Memory B cell (primary cell): ENCODE data around the gene FAM181A.
A peak's percentile ranks its signal among the peaks of the same experiment; 100 is the strongest.

Experiments used
- ATAC-seq: fragments of 150-1000 bp; cut with Tn5 transposase; 2 replicates; pipeline ENCODE4 v1.10.0; 2021; ENCODE audit warnings: low read depth, mild to moderate bottlenecking, moderate library complexity
- DNase-seq, 2 donors: peaks; one replicate each; pipeline ENCODE4 v3.0.0; 2022; ENCODE audit warnings: low spot score in 2 of 2
- H3K27ac Mint-ChIP-seq: one replicate; pipeline ENCODE4 v1.8.0; 2022; ENCODE audit warnings: mild to moderate bottlenecking, moderate library complexity, mixed read lengths
- H3K27me3 Mint-ChIP-seq: one replicate; pipeline ENCODE4 v1.8.0; 2022; ENCODE audit warnings: mixed read lengths
- H3K36me3 Mint-ChIP-seq: one replicate; pipeline ENCODE4 v1.8.0; 2022; ENCODE audit warnings: mild to moderate bottlenecking, mixed read lengths
- H3K4me1 Mint-ChIP-seq: one replicate; pipeline ENCODE4 v1.8.0; 2022; ENCODE audit warnings: mixed read lengths
- H3K4me3 Mint-ChIP-seq: one replicate; pipeline ENCODE4 v1.8.0; 2022; ENCODE audit warnings: mild to moderate bottlenecking, moderate library complexity, mixed read lengths
- H3K9me3 Mint-ChIP-seq: one replicate; pipeline ENCODE4 v1.8.0; 2022; ENCODE audit warnings: mixed read lengths

Gene FAM181A

DNA sequence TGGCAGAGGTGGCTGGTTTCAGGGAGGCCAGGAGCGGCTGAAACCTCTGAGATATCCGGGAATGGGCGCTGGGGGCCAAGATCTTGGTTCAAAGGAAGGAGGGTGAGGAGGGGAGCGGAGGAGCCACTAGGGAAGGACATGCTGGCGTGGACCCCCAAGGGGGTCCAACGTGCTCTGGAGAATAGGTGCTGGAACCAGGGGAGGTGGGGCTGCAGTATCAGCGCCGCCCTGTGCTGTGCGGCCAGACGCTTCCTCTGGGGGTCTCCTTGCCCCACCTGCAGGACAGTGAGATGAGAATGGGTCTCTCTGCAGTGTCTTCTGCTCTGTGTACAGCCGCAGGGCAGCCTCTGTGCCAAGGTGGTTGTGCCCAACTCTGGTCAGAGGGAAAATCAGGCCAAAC lies 2.5 kb downstream of the FAM181A start:
- ATAC-seq: no peak
- no peak overlapping the region for H3K27ac Mint-ChIP-seq
- H3K27me3 Mint-ChIP-seq: peaks cover 4% of the 10 kb centered on the region

DNA sequence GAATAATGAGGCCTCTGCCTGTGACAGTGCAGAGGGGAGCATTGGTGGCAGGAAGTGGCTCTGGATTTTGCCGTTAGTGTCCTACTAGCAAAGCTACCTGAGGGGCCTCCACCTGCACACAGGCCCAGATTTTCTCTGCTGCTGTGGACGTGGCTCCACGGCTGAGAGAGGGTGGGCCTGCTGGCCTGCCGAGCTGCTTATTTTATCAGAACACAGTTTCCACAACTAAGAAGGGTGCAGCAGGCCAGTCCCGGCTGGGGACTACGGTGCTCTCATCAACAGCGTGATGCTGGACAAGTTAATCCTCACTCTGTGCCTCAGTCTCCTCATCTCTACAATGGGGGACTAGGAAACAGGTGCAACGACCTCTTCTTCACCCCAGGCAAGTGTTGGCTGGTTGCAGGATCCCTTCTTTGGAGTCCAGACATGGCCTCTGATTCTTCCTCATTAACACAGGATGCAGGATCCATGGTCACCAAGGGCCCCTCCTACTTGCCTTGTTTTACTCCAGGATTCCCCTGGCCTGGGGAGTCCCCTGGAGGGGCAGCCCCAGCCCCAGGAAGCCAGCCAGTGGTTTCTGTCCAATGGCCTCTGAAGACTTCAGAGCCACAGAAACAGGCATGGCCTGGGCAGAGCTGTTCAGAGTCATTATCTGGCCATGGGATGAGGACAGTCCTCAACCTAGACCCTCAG lies 3.3 kb downstream of the FAM181A start:
- no peaks in the 10 kb centered on the region for H3K9me3 Mint-ChIP-seq
- H3K36me3 Mint-ChIP-seq: peaks cover 2% of the 10 kb centered on the region
- no peak for ATAC-seq
- H3K4me1 Mint-ChIP-seq: no peaks in the 10 kb centered on the region
- peaks cover 4% of the 10 kb centered on the region for H3K27me3 Mint-ChIP-seq
- no peak for DNase-seq
- H3K27ac Mint-ChIP-seq: no peak overlapping the region
- no peak overlapping the region for H3K4me3 Mint-ChIP-seq

More for the DNA sequence above, 2.5 kb downstream of the FAM181A start:
- Mint-ChIP-seq H3K4me3 (no peak overlapping the region), H3K9me3 (no peaks in the 10 kb centered on the region), H3K4me1 (no peaks in the 10 kb centered on the region), H3K36me3 (peaks cover 2% of the 10 kb centered on the region)
- DNase-seq: no peak

DNA sequence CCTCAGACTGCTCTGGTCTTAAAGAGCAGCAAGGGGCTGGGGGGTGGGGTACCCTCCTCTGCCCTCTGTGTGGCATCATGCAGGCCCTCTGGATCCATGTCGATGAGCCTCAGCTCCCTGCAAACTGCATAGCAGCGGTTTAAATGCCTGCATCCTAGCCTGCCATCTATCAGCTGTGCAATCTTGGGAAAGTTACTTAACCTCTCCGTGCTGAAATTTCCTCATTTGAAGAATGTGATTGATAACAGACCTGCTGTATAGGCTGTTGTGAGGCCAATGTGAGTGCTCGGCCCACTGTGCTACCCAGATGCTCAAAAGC lies 3.8 kb downstream of the FAM181A start:
- Mint-ChIP-seq H3K4me1 (no peaks in the 10 kb centered on the region), H3K4me3 (no peak overlapping the region), H3K36me3 (peaks cover 2% of the 10 kb centered on the region), H3K9me3 (no peaks in the 10 kb centered on the region), H3K27ac (no peak overlapping the region), H3K27me3 (peaks cover 3% of the 10 kb centered on the region)
- ATAC-seq: no peak
- no peak for DNase-seq

DNA sequence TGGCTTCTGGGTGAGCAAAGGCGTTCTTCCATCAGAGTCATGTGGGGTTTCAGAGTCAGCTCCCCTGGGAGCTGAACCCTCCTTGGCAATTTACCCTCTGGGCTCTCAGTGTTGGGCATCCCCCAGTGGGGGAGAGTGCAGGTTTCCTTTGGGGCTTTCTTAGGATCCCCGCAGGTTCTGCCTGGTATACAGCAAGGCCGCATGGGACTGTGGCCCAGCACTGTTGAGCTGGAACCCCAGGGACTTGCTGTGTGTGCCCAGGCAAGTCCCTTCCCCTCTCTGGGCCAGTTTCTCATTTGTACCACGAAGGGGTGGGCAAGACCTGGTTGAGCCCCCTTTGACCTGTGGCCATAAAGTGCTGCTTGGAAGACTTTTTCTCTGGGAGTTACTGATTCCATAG lies 5.5 kb downstream of the FAM181A start:
- ATAC-seq: no peak
- DNase-seq: no peak
- H3K27me3 Mint-ChIP-seq: peaks cover 3% of the 10 kb centered on the region
- H3K4me3 Mint-ChIP-seq: no peak overlapping the region
- H3K36me3 Mint-ChIP-seq: peaks cover 2% of the 10 kb centered on the region
- no peaks in the 10 kb centered on the region for H3K9me3 Mint-ChIP-seq
- no peak overlapping the region for H3K27ac Mint-ChIP-seq
- H3K4me1 Mint-ChIP-seq: peaks cover 2% of the 10 kb centered on the region

DNA sequence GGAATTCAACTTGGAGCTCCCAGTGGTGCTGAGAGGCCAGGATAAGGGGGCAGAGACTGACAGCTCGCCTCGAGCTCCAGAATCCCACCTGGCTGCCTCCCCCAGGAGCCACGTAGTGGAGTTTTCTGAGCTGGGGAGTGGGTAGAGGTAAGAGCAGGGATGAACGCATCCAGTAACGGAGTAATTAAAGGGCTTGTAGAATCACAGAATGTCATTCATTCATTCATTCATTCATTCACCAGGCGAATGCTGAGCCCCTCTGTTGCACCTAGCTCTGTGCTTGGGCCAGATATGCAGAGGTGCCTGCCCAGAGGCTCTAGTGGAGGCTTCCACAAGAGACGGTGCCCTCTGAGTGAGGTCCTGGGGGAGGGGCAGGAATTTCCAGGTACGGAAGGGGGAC lies 8.1 kb downstream of the FAM181A start:
- H3K9me3 Mint-ChIP-seq: no peaks in the 10 kb centered on the region
- H3K36me3 Mint-ChIP-seq: peaks cover 2% of the 10 kb centered on the region
- DNase-seq (no peak), ATAC-seq (no peak)
- H3K27me3 Mint-ChIP-seq: no peaks in the 10 kb centered on the region
- H3K4me1 Mint-ChIP-seq: peaks cover 2% of the 10 kb centered on the region
- H3K27ac Mint-ChIP-seq: no peak overlapping the region
- H3K4me3 Mint-ChIP-seq: no peak overlapping the region

DNA sequence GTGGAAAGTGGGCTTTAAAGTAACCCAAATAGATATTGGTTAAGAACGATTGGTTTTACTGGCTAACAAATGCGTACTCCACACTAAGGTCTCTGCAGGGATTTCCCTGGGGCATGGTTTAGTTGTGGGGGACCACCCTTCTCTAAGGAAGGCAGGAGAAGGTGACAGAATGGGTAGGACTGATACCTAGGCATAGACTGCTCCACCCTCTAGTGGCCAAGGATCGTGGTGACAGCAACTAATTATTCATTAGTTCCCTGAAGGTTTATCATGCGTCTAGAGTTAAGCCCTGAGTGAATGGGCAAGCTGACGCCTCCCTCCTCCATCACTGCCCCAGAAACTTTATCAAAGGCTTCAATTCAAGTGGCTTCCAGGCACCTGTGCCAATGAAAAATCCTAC lies 9.1 kb downstream of the FAM181A start:
- H3K27me3 Mint-ChIP-seq: no peaks in the 10 kb centered on the region

DNA sequence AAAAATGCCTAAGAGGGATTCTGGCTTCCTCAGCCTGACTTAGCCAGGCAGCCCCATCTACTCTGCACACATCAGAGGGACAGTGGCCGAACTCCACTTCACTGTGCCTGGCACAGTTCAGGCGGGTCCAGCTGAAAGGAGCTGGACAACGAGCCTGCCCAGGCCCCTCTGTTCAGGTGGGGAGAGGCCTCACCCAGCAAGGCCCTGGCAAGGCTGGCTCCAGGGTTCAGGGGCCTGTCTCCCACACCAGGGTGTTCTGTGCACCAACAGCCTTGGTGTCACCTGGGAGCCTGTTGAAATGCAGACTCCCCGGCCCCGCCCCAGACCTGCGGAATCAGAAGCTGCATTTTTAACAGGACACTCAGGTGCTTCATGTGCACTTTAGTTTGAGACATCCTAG lies 9.8 kb downstream of the FAM181A start:
- ATAC-seq (no peak), DNase-seq (no peak)
- Mint-ChIP-seq H3K27me3 (no peaks in the 10 kb centered on the region), H3K27ac (no peak overlapping the region), H3K4me3 (no peak overlapping the region), H3K4me1 (peaks cover 2% of the 10 kb centered on the region), H3K9me3 (no peaks in the 10 kb centered on the region), H3K36me3 (peaks cover 2% of the 10 kb centered on the region)

More for the DNA sequence above, 9.1 kb downstream of the FAM181A start:
- Mint-ChIP-seq H3K4me3 (no peak overlapping the region), H3K36me3 (peaks cover 2% of the 10 kb centered on the region), H3K9me3 (no peaks in the 10 kb centered on the region), H3K4me1 (peaks cover 2% of the 10 kb centered on the region), H3K27ac (no peak overlapping the region)
- DNase-seq (no peak), ATAC-seq (peak; percentile 20)

DNA sequence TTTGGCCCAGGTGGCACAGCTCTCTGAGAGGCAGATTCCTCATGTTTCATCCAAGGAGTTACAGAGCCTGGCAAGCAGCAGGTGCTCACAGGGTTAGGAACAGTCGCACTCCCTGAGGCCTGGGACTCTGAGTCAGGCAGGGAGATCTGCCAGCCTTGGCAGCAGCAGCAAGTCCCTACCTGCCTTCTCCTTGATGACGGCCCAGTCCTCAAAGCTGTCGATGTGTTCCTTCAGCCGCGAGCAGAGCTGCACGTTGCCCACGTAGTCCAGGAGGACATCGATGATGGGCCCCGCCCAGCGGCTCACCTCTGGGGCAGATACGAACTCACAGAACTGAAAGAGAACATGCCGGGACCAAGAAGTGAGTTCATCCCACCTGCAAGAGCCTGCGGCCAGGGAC lies 10.4 kb downstream of the FAM181A start:
- peaks cover 2% of the 10 kb centered on the region for H3K36me3 Mint-ChIP-seq
- no peak overlapping the region for H3K27ac Mint-ChIP-seq
- H3K9me3 Mint-ChIP-seq: no peaks in the 10 kb centered on the region
- H3K4me3 Mint-ChIP-seq: no peak overlapping the region
- DNase-seq: no peak
- H3K4me1 Mint-ChIP-seq: peaks cover 2% of the 10 kb centered on the region
- no peak for ATAC-seq
- no peaks in the 10 kb centered on the region for H3K27me3 Mint-ChIP-seq

DNA sequence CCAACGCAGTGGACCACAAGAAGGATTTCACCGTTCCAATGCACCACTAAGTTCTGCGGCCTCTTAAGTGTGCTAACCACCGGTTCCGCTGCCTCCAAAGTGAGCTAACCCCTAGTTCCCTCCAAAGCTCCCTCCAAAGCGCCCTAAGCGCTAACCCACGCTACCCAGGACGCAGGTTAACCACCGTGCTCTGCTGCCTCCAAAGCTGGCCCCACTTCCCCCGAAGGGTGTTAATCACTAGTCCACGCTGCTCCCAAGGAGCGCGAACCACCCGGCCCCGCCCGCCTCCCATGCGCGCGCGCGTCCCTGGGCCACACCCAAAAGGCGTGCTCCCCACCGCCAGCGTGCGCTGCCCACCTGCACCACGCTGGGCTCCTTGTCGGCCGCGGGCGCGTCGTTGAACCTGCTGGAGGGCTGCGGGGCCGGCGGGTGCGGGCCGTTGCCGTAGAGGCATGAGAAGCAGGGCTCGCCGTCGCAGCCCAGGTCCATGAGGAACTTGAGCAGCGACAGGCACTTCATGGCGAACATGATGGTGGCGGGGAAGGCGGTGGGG lies 11.7 kb downstream of the FAM181A start:
- no peaks in the 10 kb centered on the region for H3K27me3 Mint-ChIP-seq
- ATAC-seq (no peak), DNase-seq (no peak)
- H3K36me3 Mint-ChIP-seq: peaks cover 2% of the 10 kb centered on the region
- no peaks in the 10 kb centered on the region for H3K9me3 Mint-ChIP-seq
- no peak overlapping the region for H3K27ac Mint-ChIP-seq
- H3K4me1 Mint-ChIP-seq: peaks cover 2% of the 10 kb centered on the region
- peak overlapping the region; percentile 68 for H3K4me3 Mint-ChIP-seq

DNA sequence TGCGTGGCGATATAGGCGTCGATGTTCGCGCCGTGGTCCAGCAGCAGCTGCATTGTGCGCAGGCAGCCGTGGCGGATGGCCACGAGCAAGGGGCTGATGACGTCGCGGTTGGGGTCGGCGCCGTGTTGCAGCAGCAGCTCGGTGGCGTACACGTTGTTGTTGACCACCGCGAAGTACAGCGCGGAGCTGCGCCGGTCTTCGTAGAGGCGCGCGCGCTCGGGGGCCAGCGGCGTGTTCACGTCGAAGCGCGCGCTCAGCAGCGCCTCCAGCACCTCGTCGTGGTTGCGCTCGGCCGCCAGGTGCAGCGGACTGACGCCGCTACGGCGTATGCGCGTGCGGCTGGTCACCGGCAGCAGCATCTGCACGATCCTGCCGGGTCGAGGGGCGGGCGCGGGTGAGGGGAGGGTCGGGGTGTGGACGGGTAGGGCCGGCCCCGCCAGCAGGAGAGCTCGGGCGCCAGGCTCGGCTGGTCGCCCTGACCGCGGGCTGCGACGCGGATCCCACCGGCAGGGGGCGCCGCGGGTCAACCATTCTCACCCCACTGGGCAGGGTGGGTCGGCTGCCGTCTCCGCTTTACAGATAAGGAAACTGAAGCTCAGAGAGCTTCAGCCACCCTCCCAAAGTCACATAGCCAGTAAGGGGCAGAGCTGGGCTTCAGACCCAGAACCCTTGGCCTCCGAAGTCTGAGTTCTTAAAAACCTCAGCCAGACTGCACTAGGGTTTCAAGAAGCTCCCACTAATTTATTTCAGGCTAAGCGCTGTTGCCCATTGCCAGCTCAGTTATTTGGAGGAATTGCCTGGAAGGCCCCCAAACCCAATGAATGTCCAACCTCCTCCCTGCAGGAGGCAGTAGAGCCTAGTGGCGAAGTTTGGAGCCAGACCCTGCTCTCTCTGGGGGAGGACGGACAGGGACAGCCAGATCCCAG lies 12.4 kb downstream of the FAM181A start:
- DNase-seq (peak; percentile 97 to 99), ATAC-seq (peak; percentile 94)

DNA sequence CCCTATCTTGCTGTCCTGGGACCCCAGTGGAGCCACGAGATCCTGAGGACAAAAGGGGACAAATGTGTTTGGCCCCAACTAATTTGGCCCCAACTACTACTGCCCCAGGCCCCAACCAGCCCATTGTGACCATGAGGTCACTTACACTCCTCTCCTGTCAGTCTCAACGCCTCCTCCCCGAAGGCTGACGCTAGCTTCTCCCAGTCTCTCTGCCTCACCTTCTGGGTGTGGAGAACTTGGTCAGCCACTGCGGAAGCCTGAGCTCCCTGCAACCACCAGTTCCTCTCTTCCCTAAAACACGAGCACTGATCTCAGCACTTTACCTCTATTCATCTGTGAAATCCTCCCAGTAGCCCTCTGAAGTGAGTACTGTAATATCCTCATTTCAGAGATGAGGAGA lies 13.3 kb downstream of the FAM181A start:
- ATAC-seq (no peak), DNase-seq (no peak)
- Mint-ChIP-seq H3K27ac (no peak overlapping the region), H3K4me3 (no peak overlapping the region), H3K36me3 (no peaks in the 10 kb centered on the region), H3K4me1 (peaks cover 2% of the 10 kb centered on the region), H3K27me3 (no peaks in the 10 kb centered on the region), H3K9me3 (no peaks in the 10 kb centered on the region)

More for the DNA sequence above, 12.4 kb downstream of the FAM181A start:
- no peaks in the 10 kb centered on the region for H3K9me3 Mint-ChIP-seq
- no peaks in the 10 kb centered on the region for H3K36me3 Mint-ChIP-seq
- H3K4me3 Mint-ChIP-seq: peak overlapping the region; percentile 68
- no peaks in the 10 kb centered on the region for H3K27me3 Mint-ChIP-seq
- H3K27ac Mint-ChIP-seq: no peak overlapping the region
- peaks cover 2% of the 10 kb centered on the region for H3K4me1 Mint-ChIP-seq

DNA sequence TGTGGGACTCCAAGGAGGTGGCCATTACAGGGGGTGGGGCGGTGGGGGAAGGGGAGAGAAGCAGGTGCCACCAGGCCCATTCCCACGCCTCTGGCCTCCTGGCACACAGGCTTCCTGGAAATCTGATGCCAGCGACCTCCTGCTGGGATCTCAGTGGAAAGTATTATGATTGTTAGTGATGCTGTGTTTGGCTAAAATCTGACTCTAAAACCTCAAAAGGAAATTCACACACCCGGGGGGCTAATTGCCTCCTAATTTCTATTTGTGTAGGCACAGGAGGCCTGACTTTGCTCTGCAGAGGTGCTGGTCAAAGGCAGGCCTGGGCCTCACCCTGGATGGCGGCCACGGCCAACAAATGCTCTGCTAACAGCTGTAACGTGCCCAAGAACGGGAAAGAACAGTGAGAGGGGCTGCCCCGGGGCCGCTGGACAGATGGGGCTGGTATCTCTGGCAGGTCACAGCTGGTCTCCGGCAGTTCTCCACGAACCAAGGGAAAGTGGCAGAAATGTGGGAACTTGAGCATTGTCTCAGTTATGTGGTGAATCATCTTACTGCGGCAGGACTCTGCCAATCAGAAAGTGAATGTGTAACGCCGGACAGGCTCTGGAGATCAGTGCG lies 14.3 kb downstream of the FAM181A start:
- Mint-ChIP-seq H3K4me3 (no peak overlapping the region), H3K27ac (no peak overlapping the region), H3K27me3 (no peaks in the 10 kb centered on the region), H3K9me3 (no peaks in the 10 kb centered on the region), H3K36me3 (no peaks in the 10 kb centered on the region), H3K4me1 (no peaks in the 10 kb centered on the region)
- ATAC-seq (no peak), DNase-seq (no peak)

DNA sequence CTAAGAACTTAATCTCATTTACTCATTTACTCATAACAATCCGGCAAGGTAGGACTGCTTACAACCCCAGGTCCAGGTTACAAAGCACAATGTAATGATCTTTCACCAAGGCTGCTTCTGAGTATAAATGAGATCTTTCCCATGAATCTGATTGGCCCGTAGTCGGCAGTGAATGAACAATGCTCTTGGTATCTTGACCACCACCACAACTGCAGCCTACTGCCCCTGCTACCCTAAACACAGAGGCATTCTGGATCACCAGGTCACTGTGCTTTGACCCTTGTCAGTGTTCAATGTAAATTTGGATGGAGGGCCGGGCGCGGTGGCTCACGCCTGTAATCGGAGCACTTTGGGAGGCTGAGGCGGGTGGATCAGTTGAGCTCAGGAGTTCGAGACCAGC lies 15.9 kb downstream of the FAM181A start:
- H3K27ac Mint-ChIP-seq: no peak overlapping the region
- ATAC-seq: no peak
- no peaks in the 10 kb centered on the region for H3K27me3 Mint-ChIP-seq
- no peaks in the 10 kb centered on the region for H3K4me1 Mint-ChIP-seq
- no peaks in the 10 kb centered on the region for H3K9me3 Mint-ChIP-seq
- peaks cover 4% of the 10 kb centered on the region for H3K36me3 Mint-ChIP-seq
- DNase-seq: no peak
- H3K4me3 Mint-ChIP-seq: no peak overlapping the region

DNA sequence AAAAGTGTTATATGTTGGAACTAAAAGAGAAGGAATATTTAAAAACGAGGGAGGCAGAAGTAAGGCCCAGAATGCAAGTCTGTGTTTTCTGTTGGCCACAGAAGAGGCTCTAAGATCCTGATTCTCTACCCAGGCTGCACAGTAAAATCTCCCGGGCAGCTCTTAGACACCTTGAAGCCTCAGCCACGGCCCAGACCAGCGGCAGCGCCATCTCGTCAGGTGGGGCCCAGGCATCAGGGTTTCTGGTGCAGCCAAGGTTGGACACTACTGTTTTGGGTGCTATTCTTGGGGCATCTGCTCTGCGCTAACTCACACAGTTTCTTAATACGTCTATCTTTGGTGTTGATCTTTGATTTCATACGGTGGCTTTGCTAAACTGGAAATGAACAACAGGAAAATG lies 16.8 kb downstream of the FAM181A start:
- H3K36me3 Mint-ChIP-seq: peaks cover 4% of the 10 kb centered on the region
- no peaks in the 10 kb centered on the region for H3K9me3 Mint-ChIP-seq
- DNase-seq (no peak), ATAC-seq (no peak)
- H3K27ac Mint-ChIP-seq: no peak overlapping the region
- H3K4me1 Mint-ChIP-seq: no peaks in the 10 kb centered on the region
- no peaks in the 10 kb centered on the region for H3K27me3 Mint-ChIP-seq
- H3K4me3 Mint-ChIP-seq: no peak overlapping the region
